ENCODE results near the gene RPS26. TPM values are rescaled to one million over a fixed set of nuclear protein-coding genes. Genes with fewer than 3 reads are reported as not detected.

The RPS26 gene
- total and polyA plus RNA-seq, 2 of the 13 experiments (the other 11 are each of a cell fraction or from before 2014, with no cell fraction given): 150 to 421 TPM

GRCh38 chr12:56080556-56081138, 38.9 kb downstream of the RPS26 start (continued):
- TF ChIP-seq ZNF318 (CRISPR knock-in tag; IDR thresholded peaks at IDR 0.05): no peak
- TF ChIP-seq ZFYVE20 (CRISPR knock-in tag; IDR thresholded peaks at IDR 0.05; ENCODE audit: borderline replicate concordance, low read depth): no peak
- TF ChIP-seq ZFAT (CRISPR knock-in tag; conservative IDR thresholded peaks at IDR 0.05): no peak
- no peak for TF ChIP-seq ZNF136 (CRISPR knock-in tag; IDR thresholded peaks at IDR 0.05; ENCODE audit: low read depth)
- TF ChIP-seq RXRB (CRISPR knock-in tag; IDR thresholded peaks at IDR 0.05; ENCODE audit: borderline replicate concordance): peak; percentile 92
- peak; percentile 81; the same call in 1 of the 2 replicates for TF ChIP-seq GFI1 (CRISPR knock-in tag; IDR thresholded peaks at IDR 0.05; ENCODE audit: borderline replicate concordance)
- TF ChIP-seq TCF7 (IDR thresholded peaks at IDR 0.05; ENCODE audit: low read depth): peak; percentile 10; the same call in 1 of the 2 replicates
- TF ChIP-seq NFE2L1 (CRISPR knock-in tag; IDR thresholded peaks at IDR 0.05; ENCODE audit: borderline replicate concordance): no peak
- TF ChIP-seq, protein P1, sequence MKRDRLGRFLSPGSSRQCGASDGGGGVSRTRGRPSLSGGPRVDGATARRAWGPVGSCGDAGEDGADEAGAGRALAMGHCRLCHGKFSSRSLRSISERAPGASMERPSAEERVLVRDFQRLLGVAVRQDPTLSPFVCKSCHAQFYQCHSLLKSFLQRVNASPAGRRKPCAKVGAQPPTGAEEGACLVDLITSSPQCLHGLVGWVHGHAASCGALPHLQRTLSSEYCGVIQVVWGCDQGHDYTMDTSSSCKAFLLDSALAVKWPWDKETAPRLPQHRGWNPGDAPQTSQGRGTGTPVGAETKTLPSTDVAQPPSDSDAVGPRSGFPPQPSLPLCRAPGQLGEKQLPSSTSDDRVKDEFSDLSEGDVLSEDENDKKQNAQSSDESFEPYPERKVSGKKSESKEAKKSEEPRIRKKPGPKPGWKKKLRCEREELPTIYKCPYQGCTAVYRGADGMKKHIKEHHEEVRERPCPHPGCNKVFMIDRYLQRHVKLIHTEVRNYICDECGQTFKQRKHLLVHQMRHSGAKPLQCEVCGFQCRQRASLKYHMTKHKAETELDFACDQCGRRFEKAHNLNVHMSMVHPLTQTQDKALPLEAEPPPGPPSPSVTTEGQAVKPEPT (CRISPR knock-in tag; IDR thresholded peaks at IDR 0.05; ENCODE audit: low read depth): peak; percentile 33; the same call in 1 of the 2 replicates
- TF ChIP-seq NFIC (IDR thresholded peaks at IDR 0.05; ENCODE audit: low read length): peak; percentile 65; the same call in 1 of the 2 replicates
- TF ChIP-seq, protein P2, sequence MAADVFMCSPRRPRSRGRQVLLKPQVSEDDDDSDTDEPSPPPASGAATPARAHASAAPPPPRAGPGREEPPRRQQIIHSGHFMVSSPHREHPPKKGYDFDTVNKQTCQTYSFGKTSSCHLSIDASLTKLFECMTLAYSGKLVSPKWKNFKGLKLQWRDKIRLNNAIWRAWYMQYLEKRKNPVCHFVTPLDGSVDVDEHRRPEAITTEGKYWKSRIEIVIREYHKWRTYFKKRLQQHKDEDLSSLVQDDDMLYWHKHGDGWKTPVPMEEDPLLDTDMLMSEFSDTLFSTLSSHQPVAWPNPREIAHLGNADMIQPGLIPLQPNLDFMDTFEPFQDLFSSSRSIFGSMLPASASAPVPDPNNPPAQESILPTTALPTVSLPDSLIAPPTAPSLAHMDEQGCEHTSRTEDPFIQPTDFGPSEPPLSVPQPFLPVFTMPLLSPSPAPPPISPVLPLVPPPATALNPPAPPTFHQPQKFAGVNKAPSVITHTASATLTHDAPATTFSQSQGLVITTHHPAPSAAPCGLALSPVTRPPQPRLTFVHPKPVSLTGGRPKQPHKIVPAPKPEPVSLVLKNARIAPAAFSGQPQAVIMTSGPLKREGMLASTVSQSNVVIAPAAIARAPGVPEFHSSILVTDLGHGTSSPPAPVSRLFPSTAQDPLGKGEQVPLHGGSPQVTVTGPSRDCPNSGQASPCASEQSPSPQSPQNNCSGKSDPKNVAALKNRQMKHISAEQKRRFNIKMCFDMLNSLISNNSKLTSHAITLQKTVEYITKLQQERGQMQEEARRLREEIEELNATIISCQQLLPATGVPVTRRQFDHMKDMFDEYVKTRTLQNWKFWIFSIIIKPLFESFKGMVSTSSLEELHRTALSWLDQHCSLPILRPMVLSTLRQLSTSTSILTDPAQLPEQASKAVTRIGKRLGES (CRISPR knock-in tag; IDR thresholded peaks at IDR 0.05; ENCODE audit: borderline replicate concordance): no peak
- no peak for TF ChIP-seq HDAC6 (IDR thresholded peaks at IDR 0.05; ENCODE audit: low read depth, low read length)
- TF ChIP-seq ZNF709 (CRISPR knock-in tag; IDR thresholded peaks at IDR 0.05): no peak
- no peak for TF ChIP-seq SMARCE1 (IDR thresholded peaks at IDR 0.05; ENCODE audit: borderline replicate concordance)
- TF ChIP-seq YY1 (IDR thresholded peaks at IDR 0.05; ENCODE audit: insufficient read depth, insufficient replicate concordance, low read depth, low read length): no peak
- 0 out of 2 replicates have a peak, but pooled peaks have one; percentile 22 for TF ChIP-seq HNRNPL (IDR thresholded peaks at IDR 0.05; ENCODE audit: low read depth, low read length)
